Peyer's patch (tissue), 4 donors: ENCODE data around the gene SMAP1.

Experiments
- CTCF ChIP-seq, 6 experiments: fragments of 450-650 bp in 4 of 6; fragments of 200-600 bp in 2 of 6; sonication (generic) in 1 of 6; IDR thresholded peaks; one replicate each; pipeline ENCODE4 v1.5.1; 2017 to 2019; ENCODE audit warnings: antibody characterized with exemption in 6 of 6, mild to moderate bottlenecking in 3 of 6, moderate library complexity in 1 of 6
- POLR2A ChIP-seq, 2 donors: fragments of 450-650 bp; IDR thresholded peaks; one replicate each; pipeline ENCODE4 v1.5.1; 2017; ENCODE audit warnings: antibody characterized with exemption in 2 of 2, mild to moderate bottlenecking in 2 of 2, moderate library complexity in 2 of 2

- TF ChIP-seq POLR2A (IDR thresholded peaks at IDR 0.05) (no peak), CTCF (IDR thresholded peaks at IDR 0.05) (no peak)
These were observed 3.7 kb upstream of the SMAP1 start for GRCh38 chr6:70663881-70664466.
